GM12878 (cell line): ENCODE data around the gene PGAP3. TPM values are rescaled to one million over a fixed set of nuclear protein-coding genes. Genes with fewer than 3 reads are reported as not detected.
"Not testable (repeated sequence)": the region's sequence is repeated elsewhere in the genome, so short reads cannot be mapped to it uniquely, and the experiment has no call there.

Experiments used
- ATAC-seq: fragments of 200-7000 bp; cut with Tn5 transposase; 3 replicates; pipeline ENCODE4 v1.9.1; 2020; ENCODE audit warnings: mild to moderate bottlenecking, moderate library complexity
- BruUV-seq: library from RNA; stranded (reverse); fragments of 400-500 nt; replicated peaks from 2 replicates; lab custom pipeline; 2021; lab: Mats Ljungman, UMichigan
- CTCF ChIA-PET: fragments of 300-600 bp; sonication (Branson Sonifier 250); formaldehyde crosslinking; extraction: SDS; loops from one replicate; lab custom pipeline; 2021; ENCODE audit warnings: inconsistent platforms; lab: Yijun Ruan, JAX
- POLR2A ChIA-PET: fragments of 350-600 bp; formaldehyde crosslinking; extraction: SDS; loops from one replicate; lab custom pipeline; 2021; ENCODE audit warnings: inconsistent platforms; lab: Charles Lee
- RAD21 ChIA-PET: fragments of 300-600 bp; sonication (Branson Sonifier 250); formaldehyde crosslinking; loops from one replicate; lab custom pipeline; 2023; ENCODE audit warnings: antibody characterized with exemption; ENCODE audit not compliant: unreplicated experiment; lab: Charles Lee
- SMC1A ChIA-PET: fragments of 300-600 bp; sonication (Branson Sonifier 250); formaldehyde crosslinking; loops from one replicate; lab custom pipeline; 2023; ENCODE audit not compliant: unreplicated experiment, uncharacterized antibody; lab: Charles Lee
- DNase-seq: peaks from one replicate; pipeline ENCODE4 v3.0.0-alpha.2; 2011; ENCODE audit warnings: low read depth, low spot score
- FAIRE-seq: peaks from 3 replicates; lab custom pipeline; 2011; peaks lifted over from hg19 to GRCh38; lab: Jason Lieb, UNC
- H2AFZ ChIP-seq: 2 replicates; pipeline ENCODE4 v1.6.0; 2011; ENCODE audit warnings: low read depth, low read length, control low read depth; ENCODE audit not compliant: control insufficient read depth
- H3K27ac ChIP-seq: 2 replicates; pipeline ENCODE4 v1.5.1; 2011; ENCODE audit warnings: control low read depth; ENCODE audit not compliant: control insufficient read depth, insufficient read depth
- H3K27me3 ChIP-seq, 2 experiments: replicated peaks in 1 of 2; 2 replicates each; pipeline versions ENCODE4 v1.6.0 to v1.6.1; 2011; ENCODE audit warnings: low read length in 1 of 2; ENCODE audit not compliant: control insufficient read depth in 2 of 2, insufficient read depth in 2 of 2
- H3K36me3 ChIP-seq, 2 experiments: 2 replicates each; pipeline ENCODE4 v1.5.1; 2011; ENCODE audit warnings: low read length in 1 of 2; ENCODE audit not compliant: control insufficient read depth in 2 of 2, insufficient read depth in 2 of 2
- H3K4me1 ChIP-seq: 2 replicates; pipeline ENCODE4 v1.6.1; 2011; ENCODE audit warnings: mild to moderate bottlenecking, low read length, moderate library complexity, mixed read lengths; ENCODE audit not compliant: control insufficient read depth, insufficient read depth
- H3K4me2 ChIP-seq: 2 replicates; pipeline ENCODE4 v1.6.0; 2011; ENCODE audit warnings: control low read depth; ENCODE audit not compliant: control insufficient read depth, insufficient read depth
- H3K4me3 ChIP-seq: fragments of 200-600 bp; sonication (generic); 2 replicates; pipeline ENCODE4 v1.5.1; 2016
- H3K79me2 ChIP-seq: 2 replicates; pipeline ENCODE4 v1.6.0; 2011; ENCODE audit warnings: low read length; ENCODE audit not compliant: control insufficient read depth, insufficient read depth
- H3K9ac ChIP-seq: 2 replicates; pipeline ENCODE4 v1.8.0; 2011; ENCODE audit warnings: low read length, control low read depth, mixed read lengths; ENCODE audit not compliant: control insufficient read depth, insufficient read depth
- H3K9me3 ChIP-seq: replicated peaks from 3 replicates; pipeline ENCODE4 v1.5.1; 2011; ENCODE audit warnings: mild to moderate bottlenecking, low read length; ENCODE audit not compliant: control insufficient read depth, insufficient read depth
- H4K20me1 ChIP-seq: 2 replicates; pipeline ENCODE4 v1.6.0; 2011; ENCODE audit not compliant: control insufficient read depth, insufficient read depth
- LARP7 ChIP-seq: fragments of 450-650 bp; IDR thresholded peaks from 2 replicates; pipeline ENCODE4 v1.6.1; 2017; ENCODE audit warnings: mild to moderate bottlenecking
- PRDM15 ChIP-seq: fragments of 450-650 bp; formaldehyde crosslinking; IDR thresholded peaks from 2 replicates; pipeline ENCODE4 v1.4.0; 2020; ENCODE audit warnings: mild to moderate bottlenecking, moderate library complexity
- SUPT20H ChIP-seq: IDR thresholded peaks from 2 replicates; pipeline ENCODE4 v1.6.1; 2011; ENCODE audit warnings: low read depth, mild to moderate bottlenecking, low read length, moderate library complexity, borderline replicate concordance; ENCODE audit not compliant: control insufficient read depth
- WGBS: methylation state at CpG from one replicate; pipeline ENCODE4 v1.1.6; 2016; ENCODE audit warnings: low lambda C conversion rate; ENCODE audit not compliant: insufficient replicate concordance, insufficient coverage; ENCODE audit errors: missing lambda C conversion rate; 5-methylcytosine and 5-hydroxymethylcytosine counted together
- in situ Hi-C: fragments of 300-500 bp; cut with MboI; formaldehyde crosslinking; loops from 9 replicates; pipeline ENCODE4 v1.14.3; 2018; ENCODE audit warnings: mixed read lengths
- intact Hi-C: fragments of 100-400 bp; cut with micrococcal nuclease; formaldehyde crosslinking; loops from one replicate; pipeline ENCODE4 v1.14.2; 2022; ENCODE audit not compliant: unreplicated experiment
- polyA plus RNA-seq, 11 experiments: library from polyadenylated mRNA; depleted of rRNA in 4 of 11; unstranded in 6 of 11; stranded (reverse) in 5 of 11; fragments of >200 nt; fragmentation: Nextera tagmentation in 4 of 11; fragmentation: Illumina TruSeq in 1 of 11; extraction: Ambion mirVana in 4 of 11; extraction: Trizol in 1 of 11; gene quantifications; 1 replicate in 1 of 11; 2 replicates in 10 of 11; pipeline versions ENCODE4 v1.2.1 to v1.2.3, GENCODE V29; 2011 to 2016; ENCODE audit warnings: inconsistent platforms in 2 of 11, missing spikeins in 2 of 11, low read depth in 1 of 11
- total RNA-seq, 4 experiments: library from RNA; depleted of rRNA in 3 of 4; stranded (reverse); fragments of >200 nt in 3 of 4; fragmentation: Illumina TruSeq in 1 of 4; extraction: Trizol in 1 of 4; gene quantifications; 2 replicates each; pipeline versions ENCODE4 v1.2.1 to v1.2.3, GENCODE V29; 2013 to 2021

Gene PGAP3
- total and polyA plus RNA-seq, 10 of the 15 experiments (the other 5 are each of a cell fraction or from before 2014, with no cell fraction given) = 0.21 to 10.0 (median 5.3) TPM

- no peak for TF ChIP-seq PRDM15 (CRISPR knock-in tag)
- TF ChIP-seq LARP7 = no peak
- TF ChIP-seq SUPT20H = no peak
These were observed 24.0 kb upstream of the PGAP3 start (continued) for GRCh38 chr17:39711851-39712250.

GRCh38 chr17:39711071-39711470 lies 23.2 kb upstream of the PGAP3 start:
- CTCF ChIA-PET = interaction anchor here (1.0 to 1.2 kb wide), 2 partner anchors 56 to 164 kb away, joined by 3 to 4 read pairs; no protein-coding TSS in a partner anchor

More at GRCh38 chr17:39711071-39711470, 23.2 kb upstream of the PGAP3 start:
- 33% methylated on average over 11 of the region's 11 CpGs for WGBS
- DNase-seq, H4K20me1 ChIP-seq, H3K27ac ChIP-seq, H3K36me3 ChIP-seq, H3K27me3 ChIP-seq, H3K9me3 ChIP-seq, H3K79me2 ChIP-seq, H3K4me2 ChIP-seq, H3K9ac ChIP-seq, H2AFZ ChIP-seq, in situ Hi-C loops, intact Hi-C loops, RAD21 ChIA-PET, FAIRE-seq, BruUV-seq, H3K4me3 ChIP-seq, ATAC-seq, H3K4me1 ChIP-seq: not testable (repeated sequence)
- ChIA-PET POLR2A (interaction anchor here (0.7 kb wide), 1 partner anchor 226 kb away, joined by 3 read pairs; no protein-coding TSS in a partner anchor), SMC1A (interaction anchor here (1.1 kb wide), 1 partner anchor 27 kb away, joined by 3 read pairs; no protein-coding TSS in a partner anchor)
